Loucy (cell line): ENCODE data around the gene HBEGF.

Source experiments
- H2AFZ ChIP-seq: fragments of 200-600 bp; sonication (generic); 2 replicates; pipeline ENCODE4 v1.6.0; 2016; ENCODE audit warnings: antibody characterized with exemption, mild to moderate bottlenecking, low read length, moderate library complexity
- H3F3A ChIP-seq: fragments of 200-600 bp; 2 replicates; pipeline ENCODE4 v1.6.0; 2016; ENCODE audit warnings: antibody characterized with exemption, low read depth, mild to moderate bottlenecking
- H3K27me3 ChIP-seq: fragments of 200-600 bp; sonication (generic); 2 replicates; pipeline ENCODE4 v1.6.1; 2014; ENCODE audit warnings: low read length, mild to moderate bottlenecking; ENCODE audit not compliant: insufficient read depth, poor library complexity, severe bottlenecking
- H3K36me3 ChIP-seq: fragments of 200-600 bp; sonication (generic); 2 replicates; pipeline ENCODE4 v1.6.1; 2016; ENCODE audit warnings: low read length; ENCODE audit not compliant: insufficient read depth
- H3K4me1 ChIP-seq: fragments of 200-600 bp; sonication (generic); 2 replicates; pipeline ENCODE4 v1.5.1; 2014; ENCODE audit warnings: low read length, mild to moderate bottlenecking; ENCODE audit not compliant: insufficient read depth, poor library complexity, severe bottlenecking
- H3K4me2 ChIP-seq: fragments of 200-600 bp; sonication (generic); 2 replicates; pipeline ENCODE4 v1.6.0; 2014; ENCODE audit warnings: antibody characterized with exemption, low read length, low read depth, mild to moderate bottlenecking; ENCODE audit not compliant: poor library complexity, severe bottlenecking
- H3K4me3 ChIP-seq: fragments of 200-600 bp; sonication (generic); 2 replicates; pipeline ENCODE4 v1.5.1; 2014; ENCODE audit warnings: low read length, mild to moderate bottlenecking, mixed read lengths; ENCODE audit not compliant: poor library complexity, severe bottlenecking
- H3K79me2 ChIP-seq: fragments of 200-600 bp; sonication (generic); 2 replicates; pipeline ENCODE4 v1.6.1; 2014; ENCODE audit warnings: low read length; ENCODE audit not compliant: insufficient read depth
- H3K9ac ChIP-seq: fragments of 200-600 bp; sonication (generic); 2 replicates; pipeline ENCODE4 v1.6.0; 2014; ENCODE audit warnings: mild to moderate bottlenecking, low read depth, low read length, moderate library complexity; ENCODE audit not compliant: poor library complexity, severe bottlenecking
- H3K9me2 ChIP-seq: fragments of 200-600 bp; sonication (generic); replicated peaks from 2 replicates; pipeline ENCODE4 v1.6.1; 2016; ENCODE audit warnings: low read depth, low read length, mixed read lengths
- H3K9me3 ChIP-seq: fragments of 200-600 bp; sonication (generic); 2 replicates; pipeline ENCODE4 v1.6.1; 2014; ENCODE audit warnings: mild to moderate bottlenecking, antibody characterized with exemption, low read length, low read depth; ENCODE audit not compliant: insufficient read depth
- H4K20me1 ChIP-seq: fragments of 200-600 bp; sonication (generic); 2 replicates; pipeline ENCODE4 v1.6.0; 2014; ENCODE audit warnings: antibody characterized with exemption, low read length, mild to moderate bottlenecking; ENCODE audit not compliant: insufficient read depth, poor library complexity, severe bottlenecking
- CTCF ChIP-seq: fragments of 200-600 bp; sonication (generic); conservative IDR thresholded peaks from 2 replicates; pipeline ENCODE4 v1.5.1; 2014; ENCODE audit warnings: mild to moderate bottlenecking, antibody characterized with exemption, low read length
- EZH2phosphoT487 ChIP-seq: fragments of 200-600 bp; IDR thresholded peaks from 2 replicates; pipeline ENCODE4 v1.6.1; 2018; ENCODE audit warnings: antibody characterized with exemption, mild to moderate bottlenecking, moderate library complexity, borderline replicate concordance

The HBEGF gene

DNA sequence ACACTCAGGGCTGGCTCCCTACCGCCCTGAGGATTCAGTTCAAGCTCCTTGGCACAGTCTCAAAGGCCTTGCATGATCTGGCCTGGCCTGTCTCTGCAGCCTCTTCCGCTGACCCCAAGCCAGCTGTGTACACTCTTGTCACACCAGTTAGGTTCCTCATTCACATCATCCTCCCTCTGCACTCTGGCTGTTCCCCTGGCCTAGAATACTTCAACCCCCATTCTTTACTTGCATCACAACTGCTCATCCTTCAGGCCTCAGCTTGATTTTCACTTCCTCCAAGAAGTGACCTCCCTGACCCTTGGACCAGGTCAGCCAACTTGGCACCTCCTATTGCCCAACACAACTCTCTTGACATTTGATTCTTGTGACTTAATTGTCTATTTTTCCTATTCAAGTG is 24.6 kb downstream of the HBEGF start:
- H3K27me3 ChIP-seq = no peaks in the 10 kb centered on the region
- H3F3A ChIP-seq = no peaks in the 10 kb centered on the region
- no peak overlapping the region for H3K4me2 ChIP-seq
- no peak for TF ChIP-seq EZH2phosphoT487
- TF ChIP-seq CTCF = no peak
- H4K20me1 ChIP-seq = no peaks in the 10 kb centered on the region
- H3K9ac ChIP-seq = no peak overlapping the region
- H2AFZ ChIP-seq = no peak overlapping the region
- no peaks in the 10 kb centered on the region for H3K9me3 ChIP-seq
- no peaks in the 10 kb centered on the region for H3K79me2 ChIP-seq
- H3K4me3 ChIP-seq = no peak overlapping the region
- H3K36me3 ChIP-seq = no peaks in the 10 kb centered on the region
- H3K9me2 ChIP-seq = no peaks in the 10 kb centered on the region
- no peaks in the 10 kb centered on the region for H3K4me1 ChIP-seq

DNA sequence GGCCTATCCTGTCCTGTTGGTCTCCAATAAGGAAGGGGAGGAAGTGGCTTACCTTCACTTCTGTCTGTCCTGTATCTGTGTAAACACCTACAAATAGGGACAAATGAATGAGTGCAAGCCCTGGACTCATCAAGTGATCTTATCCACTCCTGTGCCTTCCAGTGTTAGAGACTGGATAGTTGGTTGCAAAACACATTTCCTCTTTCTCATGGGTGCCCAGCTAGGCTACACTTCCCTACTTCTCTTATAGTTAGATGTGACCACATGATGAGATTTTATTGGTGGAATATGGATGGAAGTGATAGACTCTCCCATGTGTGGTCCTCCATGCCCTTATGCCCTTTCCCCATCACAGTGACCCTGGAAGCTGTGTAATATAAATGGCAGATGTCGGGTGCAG is 26.6 kb downstream of the HBEGF start:
- Histone ChIP-seq H3K27me3 (no peaks in the 10 kb centered on the region), H3K9me2 (no peaks in the 10 kb centered on the region), H3F3A (no peaks in the 10 kb centered on the region), H3K9ac (no peak overlapping the region), H3K4me2 (no peak overlapping the region), H2AFZ (0 out of 2 replicates have a peak overlapping the region, but pooled peaks have one; percentile 2), H3K4me3 (no peak overlapping the region), H3K36me3 (no peaks in the 10 kb centered on the region), H3K9me3 (no peaks in the 10 kb centered on the region), H4K20me1 (no peaks in the 10 kb centered on the region), H3K4me1 (no peaks in the 10 kb centered on the region), H3K79me2 (no peaks in the 10 kb centered on the region)
- TF ChIP-seq CTCF (no peak), EZH2phosphoT487 (no peak)

- H3K4me1 ChIP-seq = no peaks in the 10 kb centered on the region
- no peaks in the 10 kb centered on the region for H3K36me3 ChIP-seq
- no peaks in the 10 kb centered on the region for H3K9me2 ChIP-seq
- H3K9me3 ChIP-seq = no peaks in the 10 kb centered on the region
- no peak for TF ChIP-seq CTCF
- no peak for TF ChIP-seq EZH2phosphoT487
- H3K79me2 ChIP-seq = no peaks in the 10 kb centered on the region
- H3K4me3 ChIP-seq = no peak overlapping the region
- H3K27me3 ChIP-seq = no peaks in the 10 kb centered on the region
- no peak overlapping the region for H3K4me2 ChIP-seq
- H3K9ac ChIP-seq = no peak overlapping the region
- no peaks in the 10 kb centered on the region for H4K20me1 ChIP-seq
- H2AFZ ChIP-seq = no peak overlapping the region
- H3F3A ChIP-seq = no peaks in the 10 kb centered on the region
These were observed 27.6 kb downstream of the HBEGF start for GRCh38 chr5:140318792-140319191.
